HG03103 (cell line): ENCODE results near the gene AP3S2.

Experiments used
- ATAC-seq: cut with Tn5 transposase; IDR thresholded peaks from one replicate; pipeline ENCODE4 v1.9.1; 2021; ENCODE audit warnings: low read depth; ENCODE audit not compliant: unreplicated experiment

AP3S2 gene

GRCh38 chr15:89820666-89821611, 72.9 kb downstream of the AP3S2 start:
- ATAC-seq: no peak

- no peak for ATAC-seq
Observed at GRCh38 chr15:89818287-89818686, 75.5 kb downstream of the AP3S2 start.

GRCh38 chr15:89817701-89818280, 76.0 kb downstream of the AP3S2 start:
- ATAC-seq: no peak

- no peak for ATAC-seq
Observed at GRCh38 chr15:89815769-89816168, 78.0 kb downstream of the AP3S2 start.

- ATAC-seq: no peak
Observed at GRCh38 chr15:89814112-89814742, 79.6 kb downstream of the AP3S2 start.

- no peak for ATAC-seq
Observed at GRCh38 chr15:89813381-89814111, 80.2 kb downstream of the AP3S2 start.

GRCh38 chr15:89812847-89813320, 80.9 kb downstream of the AP3S2 start:
- no peak for ATAC-seq

- no peak for ATAC-seq
Observed at GRCh38 chr15:89812011-89812846, 81.6 kb downstream of the AP3S2 start.

- no peak for ATAC-seq
Observed at GRCh38 chr15:89810837-89811236, 83.0 kb downstream of the AP3S2 start.

- ATAC-seq: no peak
Observed at GRCh38 chr15:89809787-89810148, 84.0 kb downstream of the AP3S2 start.

- ATAC-seq: no peak
Observed at GRCh38 chr15:89809093-89809786, 84.6 kb downstream of the AP3S2 start.

- ATAC-seq: no peak
Observed at GRCh38 chr15:89808160-89808870, 85.5 kb downstream of the AP3S2 start.

GRCh38 chr15:89807689-89808088, 86.1 kb downstream of the AP3S2 start:
- ATAC-seq: no peak

GRCh38 chr15:89806559-89807550, 86.9 kb downstream of the AP3S2 start:
- ATAC-seq: no peak

- no peak for ATAC-seq
Observed at GRCh38 chr15:89806210-89806558, 87.6 kb downstream of the AP3S2 start.

GRCh38 chr15:89805241-89806209, 88.3 kb downstream of the AP3S2 start:
- ATAC-seq: no peak
